ENCODE results near the gene WIZ.

WIZ gene

DNA sequence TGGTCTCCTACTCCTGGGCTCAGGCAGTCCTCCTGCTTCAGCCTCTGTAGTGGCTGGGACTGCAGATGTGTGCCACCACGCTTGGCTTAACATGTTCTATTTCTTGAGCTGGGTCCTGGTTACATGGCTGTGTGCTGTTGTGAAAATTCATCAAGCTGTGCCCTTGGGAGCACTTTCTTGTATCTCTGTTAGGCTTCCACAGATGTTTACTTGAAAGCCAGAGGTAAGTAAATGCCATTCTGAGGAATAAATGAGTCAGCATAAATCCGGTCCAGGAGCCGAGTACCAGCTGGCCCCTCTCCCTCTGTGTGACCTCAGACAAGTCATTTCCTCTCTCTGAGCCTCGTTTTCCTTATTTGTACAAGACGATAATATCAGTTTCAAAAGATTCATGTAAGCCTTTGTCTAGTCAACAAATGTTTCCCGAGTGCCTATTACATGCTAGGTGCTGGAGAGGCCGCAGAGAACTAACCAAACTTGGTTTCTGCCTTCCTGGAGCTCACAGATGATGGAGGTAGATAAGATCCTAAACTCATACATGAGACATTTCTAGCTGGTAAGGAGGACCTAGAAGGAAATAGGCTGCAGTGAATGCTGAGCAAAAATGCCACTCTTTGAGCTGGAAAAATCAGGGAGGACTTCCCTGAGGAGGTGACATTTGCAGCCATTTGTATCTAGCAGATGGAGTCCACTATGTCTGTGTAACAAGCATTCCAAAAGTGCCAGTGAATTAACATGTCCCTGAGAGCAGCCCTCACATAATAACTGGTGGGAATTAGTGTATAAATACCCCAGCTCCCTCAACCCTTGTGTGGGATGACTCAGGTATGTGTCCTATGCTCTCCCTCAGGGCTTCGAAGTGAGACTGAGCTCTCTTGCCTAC, 17.3 kb upstream of the WIZ start:
- DNase-seq: no peak

DNA sequence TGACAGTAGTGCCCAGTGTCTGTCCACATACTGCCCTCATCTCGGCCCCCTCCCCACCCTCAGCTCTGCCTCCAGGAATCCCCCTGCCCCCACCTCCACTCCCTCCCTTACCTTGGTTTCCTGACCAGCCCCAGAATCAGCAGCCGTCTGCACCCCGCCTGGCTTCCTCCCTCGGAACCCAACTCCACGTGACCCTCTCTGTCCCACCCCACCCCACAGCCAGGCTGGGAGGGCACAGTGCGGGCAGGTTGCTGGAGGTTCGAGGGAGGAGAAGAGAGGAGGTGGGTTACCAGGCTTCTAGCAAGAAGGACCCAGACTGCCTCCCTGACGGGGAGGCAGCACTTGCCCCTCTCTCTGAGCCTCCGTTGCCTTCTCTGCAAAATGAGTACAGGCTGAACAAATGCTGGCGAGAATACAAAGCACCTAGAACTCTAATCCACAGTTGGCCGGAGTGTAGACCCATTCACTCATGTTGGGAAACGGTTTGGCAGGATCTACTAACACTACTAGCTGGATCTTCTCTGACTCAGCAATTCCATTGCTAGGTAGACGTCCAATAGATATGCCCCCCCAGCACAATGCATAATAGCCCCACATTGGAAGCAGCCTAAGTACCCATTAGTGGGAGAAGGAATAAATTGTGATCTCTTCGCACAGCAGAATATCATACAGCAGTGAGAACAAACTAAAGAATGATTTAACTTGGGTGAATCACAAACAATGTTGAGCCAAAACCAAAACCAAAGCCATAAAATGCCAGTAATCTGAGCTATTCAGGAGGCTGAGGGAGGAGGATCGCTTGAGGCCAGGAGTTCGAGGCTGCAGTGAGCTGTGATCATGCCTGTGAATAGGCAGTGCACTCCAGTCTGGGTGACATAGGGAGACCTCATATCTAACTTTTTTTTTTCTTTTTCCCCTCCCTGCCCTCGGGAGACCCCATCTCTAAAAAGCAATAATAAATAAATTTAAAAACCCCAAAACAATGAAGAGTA, 14.9 kb upstream of the WIZ start, which contains the start of gene RASAL3:
RASAL3 (minus strand) TSS at position 151 of the 992 bp plus-strand sequence. CDS start 186 bp downstream, outside the sequence.
- no peak for DNase-seq

DNA sequence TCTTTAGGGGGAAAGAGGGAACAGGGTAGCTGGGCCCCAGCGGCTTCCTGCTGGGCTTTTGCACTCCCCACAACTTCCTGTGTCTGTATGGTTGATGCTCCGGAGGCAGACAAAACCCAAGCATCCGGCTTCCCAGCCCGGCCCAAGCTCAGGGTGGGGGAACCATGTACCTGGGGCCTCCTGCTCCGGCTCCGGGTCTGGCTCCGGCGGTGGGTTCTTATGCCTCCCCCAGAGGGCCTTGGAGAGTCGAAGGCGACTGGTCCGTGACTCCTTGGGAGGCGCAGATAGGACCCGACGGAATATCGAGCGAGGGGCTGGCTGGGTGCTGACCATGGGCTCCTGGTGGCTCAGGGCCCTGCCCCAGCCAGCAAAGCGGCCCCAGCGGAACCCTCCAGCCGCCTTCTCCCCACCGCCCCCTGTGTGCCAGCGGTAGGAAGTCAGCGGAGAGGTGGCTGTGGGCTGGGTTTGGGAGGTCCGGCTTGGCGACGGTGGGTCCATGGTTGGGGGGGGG, 14.2 kb upstream of the WIZ start:
- DNase-seq: no peak

DNA sequence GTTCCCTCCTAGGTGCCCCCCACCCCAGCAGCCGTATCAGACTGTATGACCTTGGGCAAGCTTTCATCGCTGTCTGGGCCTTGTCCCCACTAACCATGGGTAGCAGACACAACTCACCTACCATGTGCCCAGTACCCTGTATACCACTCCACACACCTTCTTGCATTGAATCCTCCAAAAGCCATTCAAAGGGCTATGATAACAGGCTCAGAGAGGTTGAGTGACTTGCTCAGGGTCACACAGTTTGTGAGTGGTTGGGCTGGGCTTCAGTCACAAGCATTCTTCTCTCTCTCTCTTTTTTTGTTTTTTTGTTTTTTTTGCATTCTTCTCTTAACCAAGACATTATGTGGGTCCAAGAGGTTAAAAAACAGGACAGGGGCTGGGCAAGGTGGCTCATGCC, 11.9 kb upstream of the WIZ start:
- no peak for DNase-seq

DNA sequence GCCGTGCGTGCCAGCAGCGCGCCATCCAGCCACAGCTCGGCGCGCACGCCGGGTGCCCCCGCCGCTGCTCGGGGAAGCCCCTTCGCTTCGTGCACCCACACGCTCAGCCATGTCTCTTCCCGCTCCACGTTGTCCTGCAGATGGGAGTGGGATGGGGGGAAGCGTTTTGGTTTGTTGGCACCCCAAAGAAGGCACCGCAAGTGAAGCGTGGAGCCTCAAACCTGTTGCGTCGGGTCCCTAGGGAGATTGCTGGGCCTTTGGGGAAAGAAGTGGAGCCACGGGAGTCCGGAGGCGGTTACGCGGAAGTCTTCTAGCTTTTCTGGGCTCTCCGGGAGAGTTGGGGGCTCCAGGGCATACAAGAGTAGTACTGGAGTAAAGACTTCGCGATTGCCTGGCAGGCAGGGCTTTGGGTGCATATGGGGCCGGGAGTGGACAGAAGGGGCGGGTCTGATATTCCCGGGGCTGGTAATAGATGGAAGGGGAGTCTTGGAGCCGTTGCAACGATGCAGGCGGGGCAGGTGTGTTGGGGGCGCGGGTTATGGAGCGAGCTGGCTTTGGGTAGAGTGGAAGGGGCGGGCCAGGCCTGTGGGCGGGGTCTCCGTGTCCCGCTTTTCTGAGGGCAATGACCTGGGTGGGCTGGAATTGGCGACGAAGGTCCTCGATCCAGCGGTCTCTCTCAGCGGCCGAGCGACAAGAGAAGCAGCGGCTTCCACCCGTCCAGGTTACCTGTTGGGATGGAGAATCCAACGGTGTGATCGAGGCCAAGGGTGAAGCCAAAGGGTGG, 8.1 kb upstream of the WIZ start:
- DNase-seq: no peak

DNA sequence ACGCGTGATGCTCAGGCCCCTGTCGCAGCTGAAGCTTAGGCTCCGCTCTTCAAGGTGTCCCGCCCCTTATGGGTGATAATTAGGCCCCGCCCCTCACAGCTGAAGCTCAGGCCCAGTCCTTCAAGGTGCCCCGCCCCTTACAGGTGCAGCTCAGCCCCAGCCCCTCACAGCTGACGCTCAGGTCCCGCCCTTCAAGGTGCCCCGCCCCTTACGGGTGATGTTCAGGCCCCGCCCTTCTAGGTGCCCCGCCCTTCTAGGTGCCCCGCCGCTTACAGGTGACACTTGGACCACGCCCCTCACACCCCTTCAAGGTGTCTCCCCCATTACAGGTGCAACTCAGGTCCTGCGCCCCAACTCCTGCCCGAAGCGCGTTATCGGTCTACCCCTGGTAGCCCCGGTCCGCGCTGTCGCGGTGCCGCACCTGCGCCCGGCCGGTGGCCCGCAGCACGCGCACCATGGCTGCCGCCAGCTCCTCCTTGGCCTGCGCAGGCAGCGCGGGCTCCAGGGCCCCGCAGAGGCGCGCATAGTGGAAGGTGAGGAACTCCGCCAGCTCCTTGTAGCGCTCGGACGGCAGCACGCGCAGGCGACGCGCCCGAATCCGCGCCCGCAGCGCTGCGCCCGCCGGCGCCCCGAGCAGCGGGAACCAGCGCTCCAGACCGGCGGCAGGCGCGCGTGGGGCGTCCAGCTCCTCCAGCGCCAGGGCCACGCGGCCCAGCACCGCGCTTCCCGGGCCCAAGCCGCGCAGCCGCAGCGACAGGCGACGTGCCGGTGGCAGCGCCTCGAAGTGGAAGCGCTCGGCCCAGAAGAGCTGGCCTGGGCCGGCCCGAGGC, 7.3 kb upstream of the WIZ start:
- no peak for DNase-seq

DNA sequence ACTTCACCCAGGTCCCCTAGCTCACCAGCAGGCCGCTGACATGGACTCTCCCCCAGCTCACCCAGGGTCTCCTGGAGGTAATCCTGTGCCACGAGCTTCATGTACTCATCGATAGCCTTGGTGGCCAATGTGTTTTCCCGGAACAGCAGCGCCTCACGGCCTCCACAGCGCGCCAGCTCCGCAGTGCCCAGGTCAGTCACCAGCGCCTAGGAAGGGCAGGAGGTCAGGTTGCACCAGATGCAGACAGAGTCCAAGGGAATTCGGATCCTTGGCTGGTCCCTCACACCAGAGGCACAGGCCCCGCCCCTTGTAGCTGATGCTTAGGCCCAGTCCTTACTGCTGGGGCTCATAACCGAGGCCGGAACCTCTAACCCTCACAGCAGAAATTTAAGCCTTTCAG, 6.7 kb upstream of the WIZ start:
- DNase-seq: no peak

DNA sequence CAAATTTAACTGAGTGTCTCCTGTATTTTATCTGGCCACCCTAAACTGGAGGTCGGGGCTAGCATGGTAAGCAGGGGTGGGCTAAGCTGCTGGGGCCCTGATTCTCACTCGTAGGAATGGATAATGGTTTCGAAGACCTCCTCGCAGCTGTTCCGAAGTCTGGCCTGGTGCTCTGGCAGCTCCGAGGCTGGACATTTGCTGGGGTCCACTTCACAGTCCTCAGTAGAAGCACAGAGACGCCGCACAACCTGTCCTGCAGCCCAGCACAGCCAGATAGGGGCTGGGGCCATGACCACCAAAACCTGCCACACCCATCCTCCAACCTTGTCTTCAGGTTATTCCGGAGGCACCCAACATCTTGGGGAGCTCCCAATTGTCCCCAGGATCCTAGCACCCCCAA, 6.2 kb upstream of the WIZ start:
- DNase-seq: no peak

DNA sequence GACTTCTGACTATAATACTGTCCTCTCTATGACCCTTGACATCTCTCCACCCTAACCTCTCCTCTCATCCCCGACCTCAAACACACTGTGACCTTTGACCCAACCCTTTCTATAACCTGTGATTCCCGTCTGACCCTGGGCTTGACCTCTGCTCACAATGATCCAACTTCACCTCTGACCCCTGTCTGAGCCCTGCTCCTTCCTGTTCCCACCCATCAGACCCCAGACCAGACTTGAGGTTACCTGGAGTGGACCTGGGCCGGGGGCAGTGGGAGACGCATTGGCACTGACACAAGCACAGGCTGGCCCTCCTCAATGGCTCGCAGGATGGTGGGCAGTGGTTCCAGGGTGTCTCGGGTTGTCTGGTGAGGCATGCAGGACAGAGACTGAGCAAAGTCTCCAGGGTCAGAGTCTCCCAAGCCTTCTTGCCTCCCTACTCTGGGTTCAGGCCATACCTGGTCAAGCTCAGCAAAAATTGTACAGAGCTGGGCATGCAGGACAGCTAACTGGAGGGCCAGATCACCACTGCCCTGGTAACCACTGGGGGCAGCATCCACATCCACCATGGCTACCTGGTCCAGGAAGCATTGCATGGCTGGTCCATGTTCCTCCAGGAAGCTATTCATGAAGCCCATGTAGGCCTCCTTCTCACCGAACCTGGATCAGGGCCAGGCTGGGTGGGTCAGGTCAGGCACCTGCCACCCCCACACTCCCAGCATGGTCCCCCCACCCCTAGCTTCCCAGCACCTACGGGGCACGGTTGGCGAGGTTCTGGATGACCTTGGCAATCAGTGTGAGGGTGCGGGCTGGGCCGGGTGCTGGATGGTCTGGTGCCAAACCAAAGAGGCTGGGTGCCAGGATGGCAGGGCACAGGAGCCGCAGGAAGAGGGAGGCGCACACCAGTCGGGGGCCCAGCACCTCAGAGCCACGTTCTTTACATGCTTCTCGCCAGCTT, 4.4 kb upstream of the WIZ start:
- DNase-seq: no peak

DNA sequence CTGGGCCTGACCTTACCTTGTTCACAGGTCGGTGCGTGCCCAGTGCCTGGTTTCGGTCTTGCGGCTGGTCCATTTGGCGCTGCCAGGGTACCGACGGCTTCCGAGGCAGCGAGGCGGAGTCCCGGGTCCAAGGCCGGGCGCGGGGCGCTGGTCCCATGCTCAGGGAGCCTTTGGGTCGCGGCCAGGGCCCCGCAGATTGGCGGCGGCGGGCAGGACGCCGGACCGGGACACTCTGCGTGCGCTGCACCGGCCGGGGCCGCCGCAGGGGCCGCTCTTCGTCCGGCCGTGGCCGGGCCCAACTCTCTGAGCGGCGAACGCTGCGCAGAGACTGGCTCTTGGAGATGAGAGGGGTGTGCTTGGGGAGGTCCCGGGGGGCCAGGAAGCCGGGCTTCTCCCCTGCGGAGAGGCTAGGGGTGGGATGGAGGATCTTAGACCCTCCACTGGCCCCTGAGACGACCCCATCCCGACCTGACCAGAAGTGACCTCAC, 3.4 kb upstream of the WIZ start:
- no peak for DNase-seq

DNA sequence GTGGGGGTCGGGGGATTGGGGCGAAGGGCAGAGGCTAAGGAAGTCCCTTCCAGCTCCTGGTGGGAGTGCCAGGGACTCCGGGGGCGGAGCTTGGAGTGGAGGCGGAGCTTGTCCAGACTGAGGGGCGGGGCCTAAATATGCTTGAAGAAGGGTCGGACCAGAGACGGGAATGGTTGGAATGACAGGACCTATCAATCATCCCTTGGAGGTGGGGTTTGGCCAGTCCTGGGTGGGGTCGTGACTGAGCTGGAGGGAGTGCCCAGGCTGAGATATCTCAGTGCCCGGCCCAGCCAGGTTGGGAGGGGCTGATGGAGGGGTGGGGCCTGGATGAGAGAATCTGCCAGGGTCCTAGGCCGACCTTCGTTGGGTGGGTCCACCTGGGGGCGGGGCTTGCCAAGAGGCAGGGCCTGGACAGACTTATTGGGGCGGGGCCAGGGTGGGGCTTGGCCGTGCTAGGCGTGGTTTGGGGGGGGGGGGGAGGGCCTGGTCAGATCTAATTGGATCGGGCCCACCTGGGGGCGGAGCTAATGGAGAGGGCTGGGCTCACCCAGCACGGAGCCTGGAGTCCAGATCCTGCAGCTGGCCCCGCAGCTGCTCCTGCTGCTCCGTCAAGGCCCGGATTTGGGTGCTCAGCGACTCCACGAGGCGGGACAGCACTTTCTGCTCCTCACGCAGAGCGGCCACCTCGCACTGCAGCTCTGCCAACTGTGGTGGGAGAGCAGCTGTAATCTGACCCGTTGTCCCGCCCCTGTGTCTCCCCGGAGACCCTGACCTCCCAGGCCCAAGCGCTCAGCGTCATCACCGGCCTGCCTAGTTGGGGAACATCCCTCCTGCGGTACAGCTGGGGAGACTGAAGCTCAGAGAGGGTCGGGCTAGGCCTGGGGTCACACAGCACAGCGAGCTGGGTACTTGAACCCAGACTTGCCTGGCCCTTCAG, 2.6 kb upstream of the WIZ start:
- no peak for DNase-seq

DNA sequence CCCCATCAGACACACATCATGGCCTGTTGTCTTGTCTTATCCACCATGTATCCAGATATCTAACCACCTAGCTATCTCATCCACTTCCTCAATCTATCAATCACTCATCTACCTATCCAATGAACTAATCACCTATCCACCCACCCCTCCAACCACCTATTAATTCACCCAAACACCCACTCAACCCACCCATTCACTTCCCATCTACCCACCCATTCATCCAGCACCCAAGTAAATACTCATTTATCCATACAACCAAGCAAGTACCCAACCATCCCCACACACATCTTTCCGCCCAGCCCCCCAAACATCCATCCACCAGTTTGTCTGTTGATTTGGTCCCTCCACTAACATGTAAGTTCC, 753 bp upstream of the WIZ start:
- no peak for DNase-seq

DNA sequence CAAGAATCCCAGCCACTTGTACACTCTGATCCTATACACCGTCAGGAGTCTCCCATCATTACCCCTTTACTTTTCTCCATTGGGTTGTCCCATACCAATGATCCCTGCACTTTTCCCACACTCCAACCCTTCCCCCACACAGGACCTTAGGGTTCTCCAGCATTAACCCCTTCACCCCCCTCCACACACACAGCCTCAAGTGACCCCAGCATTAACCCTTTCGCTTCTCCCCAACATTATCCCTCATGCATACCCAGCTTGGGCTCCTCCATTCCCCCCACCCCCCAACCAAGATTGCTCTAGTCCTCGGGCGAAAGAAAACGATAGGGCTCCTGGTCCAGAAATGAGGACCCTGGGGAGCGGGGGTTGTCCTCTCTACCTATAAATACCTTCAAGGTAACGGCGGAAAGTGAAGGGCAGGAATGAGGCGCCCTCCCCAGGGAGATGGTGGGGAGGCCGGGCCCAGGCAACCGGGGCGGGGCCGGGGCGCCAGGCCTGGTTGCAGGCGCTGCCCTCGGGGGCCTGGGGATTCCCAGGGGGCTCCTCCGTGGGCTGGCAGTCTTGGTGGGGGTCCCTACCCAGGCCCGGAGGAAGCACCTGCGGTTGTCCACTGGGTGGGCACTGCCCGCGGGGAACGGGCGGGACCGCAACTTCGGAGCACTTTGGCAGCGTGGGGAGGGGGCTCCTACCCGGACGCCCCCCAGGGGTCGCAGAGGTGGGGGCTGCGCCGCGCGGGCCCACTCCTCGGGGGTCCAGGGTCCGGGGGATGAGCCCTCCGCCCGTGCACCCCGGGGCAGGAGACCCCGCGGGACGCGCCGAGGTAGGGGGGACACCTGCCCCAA, 757 bp downstream of the WIZ start:
- no peak for DNase-seq

DNA sequence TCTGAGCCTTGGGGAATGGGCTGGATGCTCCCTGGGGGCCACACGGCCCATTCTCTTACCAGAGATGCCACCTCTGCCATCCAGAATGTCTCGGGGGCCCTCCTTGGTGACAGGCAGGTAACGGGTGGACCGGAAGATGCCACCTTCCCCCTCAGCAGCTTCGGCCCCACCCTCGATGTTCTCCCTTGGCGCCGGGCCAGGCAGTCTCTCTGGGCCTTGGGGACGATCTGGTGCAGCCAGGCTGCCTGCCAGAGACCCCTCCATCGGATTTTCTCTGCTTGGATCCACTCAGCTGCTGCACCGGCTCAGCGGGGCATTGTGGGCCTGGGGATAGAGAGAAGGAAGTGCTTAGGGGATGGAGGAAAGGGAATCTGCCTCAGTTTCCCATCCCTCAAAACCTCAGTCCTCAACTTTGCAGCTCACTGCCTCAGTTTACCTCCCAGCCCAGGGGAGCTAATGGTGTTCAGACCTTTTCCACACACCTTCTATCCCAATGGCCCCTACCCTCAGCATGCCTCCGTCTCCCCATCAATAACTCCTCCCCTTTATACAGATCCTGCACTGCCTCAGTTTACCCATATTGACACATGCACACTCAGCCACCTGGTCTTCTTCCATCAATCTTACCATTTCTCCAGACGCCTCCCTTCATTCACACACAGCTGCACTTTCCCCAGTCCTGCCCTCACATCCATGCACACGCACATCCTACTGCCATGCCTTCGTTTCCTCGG, 1.5 kb downstream of the WIZ start:
- DNase-seq: no peak

DNA sequence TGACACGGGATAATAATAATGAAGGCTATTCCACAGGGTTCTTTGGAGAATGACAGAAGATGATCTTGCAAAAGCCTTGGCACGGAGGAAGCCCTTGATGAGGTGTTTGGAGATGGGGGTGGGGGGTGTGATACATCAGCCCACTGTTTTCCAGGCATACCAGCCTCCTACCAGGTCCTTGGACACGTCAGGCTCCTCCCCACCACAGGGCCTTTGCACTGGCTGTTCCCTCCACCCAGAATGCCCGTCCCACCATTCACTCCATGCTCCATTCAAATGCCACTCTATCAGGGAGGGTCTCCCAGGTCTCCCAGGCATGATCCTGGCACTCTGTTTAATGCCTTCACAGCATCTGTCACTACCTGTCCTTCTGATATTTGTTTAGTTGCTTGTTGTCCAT, 2.7 kb downstream of the WIZ start:
- DNase-seq: no peak

DNA sequence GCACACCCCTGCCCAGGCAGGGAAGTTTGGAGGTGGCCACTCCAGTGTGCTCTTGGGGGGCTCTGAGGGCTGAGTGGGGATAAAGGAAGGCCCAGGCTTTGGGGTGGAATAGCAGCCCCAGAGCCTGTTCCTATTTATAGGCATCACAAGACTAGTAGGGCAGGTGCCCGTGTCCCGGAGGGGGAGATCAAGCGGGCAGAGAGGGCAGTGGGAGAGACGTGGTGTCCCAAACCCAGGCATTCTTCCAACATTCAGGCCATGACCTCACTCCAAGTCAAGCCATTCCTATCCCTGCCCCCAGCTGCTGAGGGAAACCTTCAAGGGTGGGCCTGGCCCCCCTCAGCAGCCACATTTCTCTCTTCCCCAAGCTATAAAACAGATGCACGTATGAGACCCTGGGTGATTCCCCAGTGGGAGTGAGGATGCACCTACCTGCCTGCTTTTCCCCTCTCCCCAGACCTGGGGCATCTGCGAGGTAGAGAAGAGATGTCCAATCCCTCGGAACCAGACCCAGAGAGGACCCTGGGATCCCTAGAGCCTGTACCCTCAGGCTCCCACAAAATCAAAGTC, 3.9 kb downstream of the WIZ start:
- no peak for DNase-seq

DNA sequence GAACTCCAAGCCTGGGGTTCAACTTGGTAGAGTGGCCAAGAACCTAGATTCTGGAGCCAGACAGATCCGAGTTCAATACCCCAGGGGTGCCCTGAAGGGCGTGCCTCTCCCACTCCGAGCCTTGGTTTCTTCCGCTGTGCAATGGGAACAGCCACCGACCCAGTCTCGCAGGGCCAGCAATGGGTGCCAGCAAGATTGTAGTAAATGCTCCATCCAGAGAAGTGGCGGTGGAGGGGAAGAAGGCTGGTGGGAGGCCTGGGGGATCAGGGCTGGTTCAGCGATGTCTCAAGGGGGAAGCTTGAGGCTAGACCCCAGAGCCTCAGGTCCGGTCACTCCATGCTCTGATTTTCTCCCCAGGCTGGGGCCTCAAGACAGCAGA, 4.5 kb downstream of the WIZ start:
- no peak for DNase-seq
